WERI-Rb-1 (cell line): ENCODE measurements around the gene PLPP7.

Experiments used
- DNase-seq: peaks from one replicate; pipeline ENCODE4 v3.0.0-alpha.2; 2020
- H3K27ac ChIP-seq: fragments of 250-450 bp; sonication (Bioruptor Pico); 2 replicates; pipeline ENCODE4 v1.5.1; 2020; ENCODE audit warnings: mild to moderate bottlenecking, moderate library complexity
- H3K27me3 ChIP-seq: fragments of 250-450 bp; sonication (Bioruptor Pico); 2 replicates; pipeline ENCODE4 v1.5.1; 2021; ENCODE audit warnings: mild to moderate bottlenecking, low read depth, moderate library complexity; ENCODE audit not compliant: insufficient read depth, severe bottlenecking
- H3K36me3 ChIP-seq: fragments of 250-450 bp; sonication (Bioruptor Pico); 2 replicates; pipeline ENCODE4 v1.5.1; 2020; ENCODE audit warnings: mild to moderate bottlenecking, moderate library complexity
- H3K4me3 ChIP-seq: 2 replicates; pipeline ENCODE4 v1.5.1; 2011; ENCODE audit warnings: low read depth, mild to moderate bottlenecking, control low read depth, low read length
- H3K9me3 ChIP-seq: fragments of 250-450 bp; sonication (Bioruptor Pico); 2 replicates; pipeline ENCODE4 v1.5.1; 2021; ENCODE audit warnings: mild to moderate bottlenecking, moderate library complexity; ENCODE audit not compliant: severe bottlenecking
- CTCF ChIP-seq: IDR thresholded peaks from 2 replicates; pipeline ENCODE4 v1.5.1; 2011; ENCODE audit warnings: low read depth, mild to moderate bottlenecking, control low read depth, inconsistent platforms, low read length

The PLPP7 gene

GRCh38 chr9:131276891-131277286 is 12.6 kb upstream of the PLPP7 start:
- no peaks in the 10 kb centered on the region for H3K27me3 ChIP-seq
- H3K9me3 ChIP-seq = no peaks in the 10 kb centered on the region
- TF ChIP-seq CTCF = no peak
- peaks cover 8% of the 10 kb centered on the region for H3K36me3 ChIP-seq
- peak overlapping the region; percentile 58 for H3K4me3 ChIP-seq
- H3K27ac ChIP-seq = peak overlapping the region; percentile 69
- peak; percentile 34 for DNase-seq

DNA sequence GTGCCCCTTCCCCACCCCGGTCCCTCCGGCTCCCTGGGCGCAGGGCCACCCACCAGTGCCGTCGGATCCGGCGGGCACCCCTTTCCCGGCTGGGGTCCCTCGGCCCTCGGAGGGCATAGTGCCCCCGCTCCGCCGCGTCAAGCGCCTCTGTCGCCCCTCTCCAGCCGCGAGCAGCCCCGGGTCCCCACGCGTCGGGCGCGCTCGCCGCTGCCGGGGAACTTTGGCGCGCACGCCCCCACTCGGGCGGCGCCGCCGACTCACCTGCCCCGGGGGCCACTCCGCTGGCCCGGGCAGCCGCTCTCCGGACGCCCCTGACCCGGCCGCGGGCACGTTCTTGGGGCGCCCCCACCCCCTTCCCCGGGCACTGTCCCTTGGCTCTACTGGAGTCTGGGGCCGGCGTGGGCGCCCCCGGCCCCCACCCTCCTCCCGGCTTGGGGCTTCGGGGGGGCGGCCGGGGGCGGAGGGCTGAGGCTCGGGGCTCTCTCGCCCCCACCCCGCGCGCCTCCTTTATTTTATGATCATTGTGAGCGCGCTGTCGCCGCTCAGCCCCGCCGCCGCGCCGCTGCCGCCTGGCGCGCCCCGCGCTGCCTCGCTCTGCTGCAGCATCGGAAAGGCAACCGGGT is 12.1 kb upstream of the PLPP7 start:
- DNase-seq = peak; percentile 36
- TF ChIP-seq CTCF = no peak
- H3K9me3 ChIP-seq = no peaks in the 10 kb centered on the region
- H3K27ac ChIP-seq = peak overlapping the region; percentile 69
- peaks cover 5% of the 10 kb centered on the region; the same call in 1 of the 2 replicates for H3K36me3 ChIP-seq
- H3K27me3 ChIP-seq = no peaks in the 10 kb centered on the region
- H3K4me3 ChIP-seq = peak overlapping the region; percentile 58

- no peaks in the 10 kb centered on the region for H3K9me3 ChIP-seq
- H3K27ac ChIP-seq = peak overlapping the region; percentile 69
- peak; percentile 98 for DNase-seq
- H3K4me3 ChIP-seq = peak overlapping the region; percentile 58
- H3K36me3 ChIP-seq = peaks cover 5% of the 10 kb centered on the region; the same call in 1 of the 2 replicates
- H3K27me3 ChIP-seq = no peaks in the 10 kb centered on the region
- TF ChIP-seq CTCF = no peak
Observed at GRCh38 chr9:131277910-131278701, 11.4 kb upstream of the PLPP7 start.

DNA sequence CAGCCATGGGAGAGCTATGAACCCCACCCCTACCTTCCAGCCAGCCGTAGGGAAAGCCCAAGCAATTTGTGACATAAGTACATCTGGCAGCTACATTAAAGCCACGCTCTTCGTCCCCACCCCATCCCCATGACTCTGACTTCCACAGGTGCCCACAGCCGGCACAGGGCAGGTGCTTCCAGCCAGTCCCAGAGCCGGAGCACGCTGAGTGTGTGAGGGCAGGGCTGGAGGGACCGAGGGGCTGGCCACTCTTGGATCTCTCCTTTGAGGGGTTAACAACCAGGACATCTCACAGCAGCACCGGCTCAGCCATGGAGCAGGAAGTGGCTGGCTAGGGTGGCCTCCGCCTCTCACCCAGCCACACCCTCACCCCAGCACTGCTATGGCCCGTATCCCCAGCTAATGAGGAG is 10.8 kb upstream of the PLPP7 start:
- no peak for DNase-seq
- Histone ChIP-seq H3K36me3 (peaks cover 5% of the 10 kb centered on the region; the same call in 1 of the 2 replicates), H3K9me3 (no peaks in the 10 kb centered on the region), H3K27me3 (no peaks in the 10 kb centered on the region), H3K4me3 (no peak overlapping the region), H3K27ac (peak overlapping the region; percentile 68)
- TF ChIP-seq CTCF = no peak

GRCh38 chr9:131279196-131279862 is 10.2 kb upstream of the PLPP7 start:
- Histone ChIP-seq H3K27me3 (no peaks in the 10 kb centered on the region), H3K4me3 (no peak overlapping the region), H3K36me3 (0 out of 2 replicates have a peak, but pooled peaks cover 5% of the 10 kb centered on the region), H3K27ac (no peak overlapping the region), H3K9me3 (no peaks in the 10 kb centered on the region)
- DNase-seq = no peak
- no peak for TF ChIP-seq CTCF
